Hematopoietic multipotent progenitor cell treated with erythropoietin and hydrocortisone succinate and interleukin-3 and kit ligand, for 8 days (in vitro differentiated cells): ENCODE results near the gene KCTD12.

Source experiments
- DNase-seq: peaks from one replicate; pipeline ENCODE4 v3.0.0-alpha.2; 2015

Gene KCTD12

DNA sequence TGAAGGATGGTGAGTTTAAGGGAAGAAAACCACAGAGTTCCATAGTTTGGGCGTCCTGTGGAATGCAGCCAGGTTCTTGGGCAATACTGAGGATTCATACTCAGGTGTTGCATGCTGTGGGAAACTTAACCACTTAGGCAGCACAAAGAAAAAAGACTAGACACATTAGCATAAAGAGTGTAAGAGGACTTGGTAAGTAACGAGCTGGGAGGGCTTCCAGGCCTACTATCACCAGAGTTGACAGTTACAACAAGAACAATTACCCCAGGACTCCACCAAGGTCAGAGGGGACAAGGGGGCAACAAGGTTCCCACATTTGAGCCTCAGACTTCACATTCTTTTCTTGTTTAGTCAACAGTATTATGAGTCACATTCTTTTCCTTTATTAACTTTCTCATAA, 33.2 kb downstream of the KCTD12 start:
- DNase-seq, result no peak

DNA sequence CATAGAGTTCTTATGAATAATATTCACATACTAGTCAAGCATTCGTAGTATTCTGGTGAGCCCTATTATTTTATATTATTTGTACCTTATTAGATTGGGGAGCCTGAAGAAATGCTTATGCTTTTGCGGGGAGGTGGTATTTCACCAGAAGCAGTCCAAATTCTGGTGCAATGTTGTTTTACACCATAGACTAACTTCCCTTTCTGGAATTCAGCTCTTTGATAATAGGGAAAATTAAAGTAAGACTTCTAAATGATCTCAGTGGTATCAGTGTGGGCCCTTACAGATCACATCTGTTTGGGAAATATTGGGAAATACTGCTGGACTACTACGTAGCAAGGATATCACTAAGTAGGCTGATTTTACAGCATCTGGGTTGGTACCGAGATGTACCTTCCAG, 34.2 kb downstream of the KCTD12 start:
- no peak for DNase-seq

DNA sequence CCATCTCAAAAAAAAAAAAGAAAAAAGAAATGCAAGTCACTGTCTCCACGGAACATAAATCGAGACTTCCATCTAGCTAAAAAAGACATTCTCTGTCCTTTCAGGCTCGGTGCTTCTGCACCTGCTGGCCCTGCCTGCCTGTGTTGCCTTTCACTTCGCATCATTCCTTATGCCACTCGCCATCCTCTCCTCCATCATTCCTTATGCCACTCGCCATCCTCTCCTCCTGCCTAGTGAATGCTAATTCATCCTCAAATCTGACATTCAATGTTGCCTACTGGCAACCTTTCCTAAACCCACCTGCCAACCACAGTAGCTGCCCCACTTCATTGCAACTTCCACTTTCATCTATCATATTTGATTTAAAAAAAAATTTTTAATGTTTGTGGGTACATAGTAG, 36.7 kb downstream of the KCTD12 start:
- no peak for DNase-seq

DNA sequence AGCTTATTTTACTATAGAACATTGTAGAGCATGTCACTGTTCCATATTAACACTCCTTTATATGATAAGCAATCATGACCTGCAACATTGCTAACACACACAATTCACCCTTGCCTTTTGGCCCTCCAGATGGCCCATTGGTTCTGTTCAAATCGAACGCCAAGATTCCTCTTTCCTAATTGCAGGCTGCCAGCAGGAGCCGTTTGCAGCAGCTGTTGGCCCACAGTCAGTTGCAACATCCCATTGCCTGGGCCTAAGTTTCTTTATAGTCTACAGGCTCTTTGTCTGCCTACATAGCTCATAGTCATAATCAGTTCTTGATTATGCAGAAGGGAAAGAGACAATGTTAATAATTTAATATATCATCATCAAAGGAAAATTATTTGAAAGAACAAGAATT, 37.6 kb downstream of the KCTD12 start:
- DNase-seq, result no peak

DNA sequence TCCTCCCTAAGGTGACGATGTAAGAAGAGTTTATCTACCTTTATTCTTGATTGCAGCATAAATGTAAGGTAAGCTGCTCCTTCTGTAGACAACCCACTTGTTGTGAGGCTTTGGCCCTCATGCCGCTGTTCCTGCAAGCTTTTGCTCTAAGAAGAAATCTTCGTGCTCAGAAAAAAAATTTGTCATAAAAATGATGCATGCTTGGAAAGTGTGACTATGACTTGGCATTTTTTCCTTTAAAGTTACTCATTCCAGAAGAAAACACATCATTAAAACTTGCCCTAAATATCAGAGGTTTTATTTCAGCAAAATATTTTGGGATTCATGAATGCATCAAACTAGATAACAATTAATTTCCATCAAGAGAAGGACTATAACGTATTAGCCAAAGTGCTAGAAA, 39.8 kb downstream of the KCTD12 start:
- no peak for DNase-seq

DNA sequence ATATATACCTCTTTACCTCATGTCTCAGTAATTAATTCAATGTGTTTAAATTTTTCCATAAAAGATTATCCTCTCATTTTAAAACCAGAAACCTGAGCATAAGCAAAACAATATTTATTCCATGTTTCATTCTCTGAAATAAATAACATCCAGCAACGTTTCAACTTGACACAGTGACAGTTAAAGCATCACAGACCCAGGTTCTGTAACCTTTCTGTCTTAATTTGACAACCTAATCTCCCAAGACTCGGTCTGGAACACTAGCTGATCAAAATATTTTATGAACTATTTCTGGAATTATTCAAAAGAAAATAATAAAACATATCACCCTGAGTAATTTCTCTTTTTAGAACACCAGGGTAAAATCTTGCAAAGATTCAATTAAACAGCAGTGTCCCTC, 40.3 kb downstream of the KCTD12 start:
- no peak for DNase-seq

DNA sequence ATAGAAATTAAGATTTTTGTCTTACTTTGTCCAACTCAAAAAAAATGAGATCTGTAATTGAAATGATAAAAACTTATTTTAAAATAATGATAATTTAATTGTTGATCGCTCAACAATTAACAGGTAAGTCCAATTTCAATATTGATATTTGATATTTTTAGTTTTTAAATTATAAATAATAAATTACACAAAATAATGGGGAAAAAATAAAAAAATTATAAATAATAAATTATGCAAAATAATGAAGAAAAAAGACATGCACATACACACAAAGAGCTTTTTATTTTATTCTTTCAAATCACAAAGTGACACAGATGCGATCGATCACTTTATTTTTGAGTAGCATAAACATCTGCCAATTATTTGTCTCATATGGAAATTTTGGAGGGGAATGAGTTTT, 40.8 kb downstream of the KCTD12 start:
- no peak for DNase-seq

DNA sequence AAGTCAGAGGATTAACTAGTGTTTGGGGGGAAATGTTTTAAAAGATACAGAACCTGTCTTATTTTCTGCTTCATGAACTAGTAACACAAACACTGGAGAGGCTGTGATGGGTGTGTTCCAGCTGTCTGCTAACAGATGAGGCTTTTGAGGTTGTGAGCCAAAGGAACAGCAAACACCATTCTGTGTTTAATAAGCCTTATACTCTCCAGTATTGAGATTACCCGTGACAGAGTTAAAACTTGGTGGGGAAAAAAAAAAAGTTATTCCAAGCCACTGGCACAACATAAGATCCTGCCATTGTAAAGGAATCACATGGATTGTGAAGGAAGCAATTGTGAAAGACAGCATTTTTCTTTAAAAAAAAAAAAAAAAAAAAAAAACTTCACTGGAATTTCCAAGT, 48.4 kb downstream of the KCTD12 start:
- DNase-seq, result no peak

DNA sequence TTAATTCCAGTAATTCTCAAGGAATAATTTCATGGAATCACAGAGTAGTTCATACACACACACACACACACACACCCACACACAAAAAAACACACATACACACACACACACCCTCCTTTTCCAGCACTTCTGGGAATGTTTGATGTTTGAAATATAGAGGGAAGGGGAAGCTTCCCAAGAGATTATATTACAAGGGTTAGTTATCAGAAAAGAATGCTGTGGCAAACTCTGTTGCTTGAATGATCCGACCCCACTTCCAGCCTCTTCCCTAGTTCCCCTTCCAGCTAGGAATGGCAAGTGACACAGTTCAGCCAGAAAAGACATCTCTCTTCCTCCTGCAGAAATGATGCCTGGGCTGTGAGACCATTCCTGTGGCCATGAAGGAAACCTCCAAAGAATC, 49.9 kb downstream of the KCTD12 start:
- no peak for DNase-seq

DNA sequence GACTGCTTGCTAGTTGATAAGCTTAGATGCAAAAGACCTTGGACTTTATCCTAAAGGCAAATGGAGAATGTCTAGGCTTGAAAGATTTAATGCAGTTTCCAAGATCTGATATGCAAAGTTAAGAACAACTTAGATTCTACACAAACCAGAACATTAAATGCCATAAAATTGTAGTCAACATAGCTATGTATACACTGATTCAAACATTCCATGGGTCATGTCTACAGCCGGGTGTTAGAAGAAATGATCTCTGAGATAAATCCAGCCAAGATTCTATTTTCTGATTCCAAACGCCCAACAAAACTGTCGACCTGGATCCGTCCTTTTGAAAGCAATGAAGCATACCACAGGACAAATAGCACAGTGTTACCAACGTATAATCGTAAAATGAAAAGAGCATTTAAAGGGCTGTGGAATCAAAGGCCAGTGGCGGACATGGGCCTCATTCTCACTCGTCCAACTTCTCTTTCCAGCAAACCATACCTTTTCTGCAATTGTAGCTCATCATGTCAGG, 52.7 kb downstream of the KCTD12 start:
- no peak for DNase-seq

DNA sequence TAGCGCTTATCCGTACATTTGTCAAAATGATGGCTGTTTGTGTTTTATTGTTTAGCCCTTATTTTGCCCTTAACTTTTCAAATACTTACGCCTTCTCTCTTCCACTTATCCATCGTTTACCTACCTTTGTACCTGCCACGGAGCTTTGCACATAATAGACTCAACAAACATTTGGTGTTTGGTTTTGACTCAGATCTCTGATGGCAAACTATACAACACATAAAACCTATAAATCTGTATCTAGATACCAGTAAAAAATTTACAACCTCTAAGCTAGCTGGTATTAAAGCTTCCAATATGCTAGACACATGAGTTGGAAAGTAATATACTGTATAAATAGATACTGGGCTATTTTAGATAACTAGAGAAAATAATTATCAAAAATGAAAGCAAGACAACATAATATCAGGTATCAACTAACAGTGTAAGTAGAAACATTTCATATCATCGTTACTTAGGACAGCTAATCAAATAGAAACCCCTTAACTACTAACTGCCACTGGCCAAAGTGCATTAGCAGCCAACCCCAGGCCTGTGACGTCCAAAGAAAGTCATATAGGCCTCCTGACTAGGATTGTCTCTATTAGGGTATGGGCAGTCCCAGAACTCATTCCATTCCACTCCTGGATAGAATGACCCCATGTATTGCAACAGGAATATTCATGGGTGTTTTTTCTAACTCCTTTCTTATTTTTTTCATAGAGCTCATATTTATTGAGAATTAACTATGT, 53.8 kb downstream of the KCTD12 start:
- DNase-seq, result no peak

DNA sequence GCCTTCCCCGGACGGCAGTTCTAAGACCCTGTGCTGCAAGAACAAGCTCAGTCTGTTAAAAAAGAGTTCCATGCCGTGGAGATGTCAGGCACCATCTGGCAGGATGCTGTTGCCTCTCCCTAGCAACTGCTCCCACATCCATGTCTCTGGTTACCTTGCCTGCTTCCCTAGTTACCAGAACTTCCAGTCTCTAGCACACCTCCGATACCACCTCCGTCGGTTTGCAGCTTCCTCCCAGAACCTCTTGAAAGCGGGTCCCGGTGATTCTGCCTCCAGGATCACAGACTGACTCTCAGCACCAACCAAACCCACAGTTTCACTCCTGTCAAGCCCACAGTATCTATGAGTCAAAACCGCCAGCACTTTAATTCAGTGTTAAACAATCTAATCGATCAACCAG, 55.4 kb downstream of the KCTD12 start:
- DNase-seq, result no peak
